Measurements from ENCODE around the gene KNDC1. TPM values are rescaled to one million over a fixed set of nuclear protein-coding genes. Genes with fewer than 3 reads are reported as not detected.
"Not testable (repeated sequence)": the region's sequence is repeated elsewhere in the genome, so short reads cannot be mapped to it uniquely, and the experiment has no call there.

KNDC1 gene
- polyA plus RNA-seq, 1 donor: 10.7 TPM

DNA sequence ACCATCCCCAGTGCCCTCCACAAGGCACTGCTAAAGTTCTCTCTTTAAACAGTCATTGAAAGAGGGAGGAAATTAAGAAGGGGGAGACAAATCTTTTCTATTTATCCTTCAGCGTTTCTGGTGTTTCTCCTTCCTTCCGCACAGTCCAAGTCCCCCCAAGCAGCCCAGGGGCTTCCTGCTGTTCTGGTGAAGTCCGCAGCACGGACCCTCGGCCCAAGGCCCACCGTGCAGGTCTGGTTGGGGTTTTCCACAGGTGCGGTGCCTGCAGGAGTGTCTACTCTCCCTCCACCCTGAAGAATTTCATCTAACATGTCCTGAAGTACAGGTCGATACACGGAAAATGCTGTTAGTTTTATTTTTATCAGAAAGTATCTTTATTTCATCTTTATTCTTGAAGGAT is 34.1 kb upstream of the KNDC1 start:
- DNase-seq: no peak

GRCh38 chr10:133126431-133127290 is 33.4 kb upstream of the KNDC1 start:
- no peak for DNase-seq

DNA sequence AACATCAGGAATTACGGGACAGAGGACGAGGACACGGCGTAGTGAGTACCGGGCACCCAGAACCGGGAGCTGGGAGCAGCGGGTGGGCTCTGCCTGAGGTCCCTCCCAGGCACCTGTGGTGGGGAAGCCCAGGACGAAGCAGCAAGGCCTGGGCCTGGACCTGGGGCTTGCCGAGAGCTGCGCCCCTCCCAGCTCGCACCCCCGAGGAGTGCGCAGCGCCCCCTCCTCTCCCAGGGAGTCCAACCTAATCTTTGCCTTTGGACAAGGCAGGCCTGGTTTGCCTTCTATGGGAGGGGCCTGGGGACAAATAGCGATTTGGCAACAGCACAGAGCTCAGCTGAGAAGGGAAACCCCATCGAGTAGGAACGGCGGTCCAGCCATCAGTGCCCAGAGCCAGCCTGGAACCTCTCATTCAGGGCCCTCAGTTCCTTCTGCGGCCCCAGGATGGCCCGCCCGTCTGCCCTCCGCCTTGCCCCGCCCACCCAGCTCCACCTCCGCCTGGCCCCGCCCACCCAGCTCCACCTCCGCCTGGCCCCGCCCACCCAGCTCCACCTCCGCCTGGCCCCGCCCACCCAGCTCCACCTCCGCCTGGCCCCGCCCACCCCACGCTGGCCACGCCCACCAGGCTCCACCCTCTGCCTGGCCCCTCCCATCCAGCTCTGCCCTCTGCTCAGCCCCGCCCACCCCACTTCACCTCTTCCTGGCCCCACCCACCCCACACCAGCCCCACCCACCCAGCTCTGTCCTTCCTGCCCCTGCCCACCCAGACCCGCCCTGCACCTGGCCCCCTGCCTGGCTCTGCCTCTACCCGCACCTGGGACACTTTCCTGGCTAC is 32.5 kb upstream of the KNDC1 start:
- DNase-seq: no peak

DNA sequence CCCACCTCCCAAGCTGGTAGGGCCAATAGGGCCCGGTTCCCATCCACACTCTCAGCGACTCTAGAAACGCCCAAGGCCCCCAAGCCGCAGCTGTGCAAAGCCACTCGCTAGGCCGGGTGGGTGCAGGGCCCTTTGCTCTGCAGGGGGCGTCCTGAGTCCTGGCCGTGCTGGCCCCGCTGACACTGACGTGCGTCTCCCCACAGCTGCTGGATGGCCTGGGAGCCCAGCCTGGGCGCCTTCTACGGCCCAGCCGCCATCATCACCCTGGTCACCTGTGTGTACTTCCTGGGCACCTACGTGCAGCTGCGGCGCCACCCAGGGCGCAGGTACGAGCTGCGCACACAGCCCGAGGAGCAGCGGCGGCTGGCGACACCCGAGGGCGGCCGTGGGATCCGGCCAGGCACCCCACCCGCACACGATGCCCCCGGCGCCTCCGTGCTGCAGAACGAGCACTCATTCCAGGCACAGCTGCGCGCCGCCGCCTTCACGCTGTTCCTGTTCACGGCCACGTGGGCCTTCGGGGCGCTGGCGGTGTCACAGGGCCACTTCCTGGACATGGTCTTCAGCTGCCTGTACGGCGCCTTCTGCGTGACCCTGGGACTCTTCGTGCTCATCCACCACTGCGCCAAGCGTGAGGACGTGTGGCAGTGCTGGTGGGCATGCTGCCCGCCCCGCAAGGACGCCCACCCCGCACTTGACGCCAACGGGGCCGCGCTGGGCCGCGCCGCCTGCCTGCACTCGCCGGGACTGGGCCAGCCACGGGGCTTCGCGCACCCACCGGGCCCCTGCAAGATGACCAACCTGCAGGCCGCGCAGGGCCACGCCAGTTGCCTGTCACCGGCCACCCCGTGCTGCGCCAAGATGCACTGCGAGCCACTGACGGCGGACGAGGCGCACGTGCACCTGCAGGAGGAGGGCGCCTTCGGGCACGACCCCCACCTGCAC is 31.6 kb upstream of the KNDC1 start:
- DNase-seq: no peak

- no peak for DNase-seq
Measured at GRCh38 chr10:133129071-133129858, 30.8 kb upstream of the KNDC1 start.

GRCh38 chr10:133129859-133130495 is 30.0 kb upstream of the KNDC1 start:
- DNase-seq: no peak

- no peak for DNase-seq
Measured at GRCh38 chr10:133130602-133131001, 29.4 kb upstream of the KNDC1 start.

DNA sequence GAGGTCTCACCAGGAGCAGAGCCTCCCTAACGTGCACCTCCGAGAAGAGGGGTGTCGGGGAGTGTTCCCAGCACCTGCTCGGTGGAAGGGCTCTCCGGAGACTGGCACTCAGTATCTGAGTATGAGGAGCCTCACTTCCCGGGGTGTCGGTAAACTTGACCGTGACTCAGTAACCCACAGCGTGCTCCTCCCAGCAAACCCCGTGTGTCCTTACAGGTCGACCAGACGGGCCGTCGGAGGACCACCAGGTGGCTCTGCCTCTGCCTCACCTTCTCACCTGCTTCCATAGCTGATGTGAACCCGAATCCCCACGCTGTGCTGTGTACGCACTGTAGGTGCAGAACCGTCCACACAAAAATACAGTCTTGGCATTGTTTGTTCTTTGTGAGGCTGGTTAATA is 29.0 kb upstream of the KNDC1 start:
- no peak for DNase-seq

DNA sequence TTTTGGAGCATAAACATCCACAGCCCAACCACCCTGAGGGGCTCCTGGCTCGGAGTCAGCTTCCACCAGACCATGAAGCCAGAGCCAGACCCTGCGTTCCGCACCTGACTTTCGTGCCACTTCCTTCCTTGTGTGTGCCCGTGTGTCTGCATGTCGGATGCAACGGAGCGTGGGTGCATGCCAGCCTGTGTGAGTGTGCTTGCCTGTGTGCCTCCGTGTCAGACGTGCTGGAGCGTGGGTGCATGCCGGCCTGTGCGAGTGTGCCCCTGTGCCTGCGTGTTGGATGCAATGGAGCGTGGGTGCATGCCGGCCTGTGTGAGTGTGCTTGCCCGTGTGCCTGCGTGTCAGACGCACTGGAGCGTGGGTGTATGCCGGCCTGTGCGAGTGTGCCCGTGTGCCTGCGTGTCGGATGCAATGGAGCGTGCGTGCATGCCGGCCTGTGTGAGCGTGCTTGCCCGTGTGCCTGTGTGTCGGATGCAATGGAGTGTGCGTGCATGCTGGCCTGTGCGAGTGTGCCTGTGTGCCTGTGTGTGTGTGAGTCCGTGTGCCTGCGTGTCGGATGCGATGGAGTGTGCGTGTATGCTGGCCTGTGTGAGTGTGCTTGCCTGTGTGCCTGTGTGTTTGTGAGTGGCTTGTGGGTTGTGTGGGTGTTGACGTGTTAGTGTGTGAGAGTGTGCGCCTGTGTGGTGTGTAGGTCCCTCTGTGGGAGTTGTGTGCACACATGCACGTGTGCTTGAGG is 28.1 kb upstream of the KNDC1 start:
- no peak for DNase-seq

- no peak for DNase-seq
Measured at GRCh38 chr10:133132473-133133291, 27.3 kb upstream of the KNDC1 start.

GRCh38 chr10:133133471-133134231 is 26.4 kb upstream of the KNDC1 start:
- DNase-seq: no peak

DNA sequence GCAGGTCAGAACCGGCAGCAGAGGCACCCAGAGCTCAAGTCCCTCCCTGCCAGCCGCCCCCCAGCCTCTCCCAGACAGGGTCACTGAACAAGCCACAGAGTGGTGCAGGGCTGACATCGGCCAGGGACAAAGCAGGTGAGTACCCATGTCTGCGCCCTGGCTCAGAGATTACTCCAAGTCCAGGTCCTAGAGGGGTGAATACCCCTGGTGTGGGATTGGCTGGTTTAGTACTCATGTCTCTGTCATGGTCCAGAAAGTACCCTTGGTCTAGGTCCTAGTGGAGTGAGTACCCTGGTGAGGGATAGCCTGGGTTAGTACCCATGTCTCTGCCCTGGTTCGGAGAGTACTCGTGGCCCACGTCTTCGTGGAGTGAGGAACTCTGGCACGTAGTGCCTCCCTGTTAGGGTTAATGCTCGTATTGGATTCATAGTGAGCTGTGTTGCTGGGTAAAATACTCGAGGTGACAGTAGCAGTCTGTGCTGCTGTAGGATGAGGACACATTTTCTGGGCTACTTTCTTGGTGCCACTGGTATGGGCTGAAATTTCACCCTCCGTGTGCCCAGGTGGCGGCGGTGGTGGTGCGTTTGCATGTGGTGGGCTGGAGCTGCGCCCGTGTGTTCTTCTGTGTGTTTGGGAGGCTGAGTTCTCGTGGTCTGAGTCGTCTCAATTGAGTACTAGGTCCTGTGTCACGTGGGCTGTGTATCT is 25.5 kb upstream of the KNDC1 start:
- DNase-seq: no peak

GRCh38 chr10:133135116-133135465 is 24.9 kb upstream of the KNDC1 start:
- no peak for DNase-seq

- DNase-seq: not testable (repeated sequence)
Measured at GRCh38 chr10:133137486-133138145, 22.4 kb upstream of the KNDC1 start.

- no peak for DNase-seq
Measured at GRCh38 chr10:133139551-133140065, 20.4 kb upstream of the KNDC1 start.

DNA sequence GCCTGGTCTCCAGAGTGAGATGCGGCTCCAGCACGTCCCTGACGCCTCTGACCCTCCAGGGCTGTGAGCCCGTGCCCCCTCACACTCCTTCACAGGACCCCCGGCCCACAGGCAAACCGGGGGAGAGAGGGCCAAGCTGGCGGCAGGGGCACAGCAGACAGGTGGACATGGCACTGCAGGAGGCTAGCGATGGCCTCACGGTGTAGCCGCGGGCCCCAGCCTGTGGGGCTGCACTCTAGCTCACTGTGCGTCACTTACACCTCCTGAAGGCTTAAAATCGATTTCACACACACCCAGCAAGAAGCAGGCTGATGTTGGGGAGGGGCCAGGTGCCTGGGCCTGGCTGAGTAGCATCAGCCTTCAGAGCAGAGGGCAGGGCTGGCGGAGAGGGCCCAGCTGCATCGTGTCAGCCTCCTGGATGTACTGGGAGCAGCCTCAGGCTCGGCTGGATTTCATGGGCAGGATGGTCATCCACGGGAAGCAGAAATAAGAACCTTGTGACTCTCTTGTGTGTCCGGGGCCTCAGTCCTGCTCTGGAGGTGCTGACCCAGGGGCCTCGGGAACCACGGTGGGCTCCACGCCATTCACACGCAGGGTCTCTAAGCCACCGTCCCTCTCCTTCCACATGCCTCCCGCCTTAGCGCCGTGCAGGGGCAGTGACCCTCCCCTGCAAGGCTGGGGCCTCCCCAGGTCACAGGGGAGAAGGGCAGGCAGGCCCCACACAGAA is 19.4 kb upstream of the KNDC1 start:
- DNase-seq: no peak

Measured in hindlimb muscle (tissue), 1 donor.